Kidney tubule cell (primary cell): Measurements from ENCODE around the gene DCAF8L2.
"Not testable (repeated sequence)": the region's sequence is repeated elsewhere in the genome, so short reads cannot be mapped to it uniquely, and the experiment has no call there.

Experiments used
- DNase-seq: peaks from one replicate; pipeline ENCODE4 v3.0.0-alpha.2; 2018; ENCODE audit warnings: low spot score

DCAF8L2 gene

GRCh38 chrX:27590044-27590443, at the start of gene DCAF8L2:
DCAF8L2 (plus strand) TSS chrX:27590344; CDS start chrX:27746896, 156,552 bp downstream.
- no peak for DNase-seq

GRCh38 chrX:27541161-27541560, 49.0 kb upstream of the DCAF8L2 start:
- not testable (repeated sequence) for DNase-seq

GRCh38 chrX:27548624-27549023, 41.5 kb upstream of the DCAF8L2 start:
- no peak for DNase-seq

GRCh38 chrX:27549688-27550087, 40.5 kb upstream of the DCAF8L2 start:
- no peak for DNase-seq

GRCh38 chrX:27555514-27555913, 34.6 kb upstream of the DCAF8L2 start:
- peak; percentile 30 for DNase-seq

GRCh38 chrX:27565992-27566391, 24.2 kb upstream of the DCAF8L2 start:
- no peak for DNase-seq

- DNase-seq, result no peak
Measured at GRCh38 chrX:27571164-27571563, 19.0 kb upstream of the DCAF8L2 start.

GRCh38 chrX:27575565-27575964, 14.6 kb upstream of the DCAF8L2 start:
- DNase-seq, result peak; percentile 15

- DNase-seq, result no peak
Measured at GRCh38 chrX:27583976-27584375, 6.2 kb upstream of the DCAF8L2 start.

- DNase-seq, result no peak
Measured at GRCh38 chrX:27591938-27592337, 1.8 kb downstream of the DCAF8L2 start.

- DNase-seq, result no peak
Measured at GRCh38 chrX:27597508-27597907, 7.4 kb downstream of the DCAF8L2 start.

- no peak for DNase-seq
Measured at GRCh38 chrX:27598312-27598711, 8.2 kb downstream of the DCAF8L2 start.

GRCh38 chrX:27599928-27600327, 9.8 kb downstream of the DCAF8L2 start:
- DNase-seq, result peak; percentile 47

GRCh38 chrX:27600686-27601085, 10.5 kb downstream of the DCAF8L2 start:
- no peak for DNase-seq

GRCh38 chrX:27608671-27609070, 18.5 kb downstream of the DCAF8L2 start:
- no peak for DNase-seq

- no peak for DNase-seq
Measured at GRCh38 chrX:27619459-27619858, 29.3 kb downstream of the DCAF8L2 start.

- DNase-seq, result peak; percentile 8
Measured at GRCh38 chrX:27619975-27620374, 29.8 kb downstream of the DCAF8L2 start.

- DNase-seq, result no peak
Measured at GRCh38 chrX:27622883-27623282, 32.7 kb downstream of the DCAF8L2 start.

GRCh38 chrX:27626066-27626465, 35.9 kb downstream of the DCAF8L2 start:
- DNase-seq, result no peak

- DNase-seq, result no peak
Measured at GRCh38 chrX:27633328-27633727, 43.2 kb downstream of the DCAF8L2 start.

GRCh38 chrX:27656581-27656980, 66.4 kb downstream of the DCAF8L2 start:
- DNase-seq, result no peak

GRCh38 chrX:27660878-27661277, 70.7 kb downstream of the DCAF8L2 start:
- DNase-seq, result peak; percentile 2

- no peak for DNase-seq
Measured at GRCh38 chrX:27671234-27671633, 81.1 kb downstream of the DCAF8L2 start.

GRCh38 chrX:27674491-27674890, 84.3 kb downstream of the DCAF8L2 start:
- DNase-seq, result no peak

GRCh38 chrX:27675493-27675892, 85.3 kb downstream of the DCAF8L2 start:
- DNase-seq, result peak; percentile 2
